RCC 7860 (cell line): ENCODE data around the gene C9orf72.
"Not testable (repeated sequence)": the region's sequence is repeated elsewhere in the genome, so short reads cannot be mapped to it uniquely, and the experiment has no call there.

Source experiments
- DNase-seq: peaks from one replicate; pipeline ENCODE4 v3.0.0-alpha.2; 2015; ENCODE audit warnings: low spot score
- FAIRE-seq: peaks from 2 replicates; lab custom pipeline; 2012; peaks lifted over from hg19 to GRCh38; lab: Jason Lieb, UNC

C9orf72 gene, protein sequence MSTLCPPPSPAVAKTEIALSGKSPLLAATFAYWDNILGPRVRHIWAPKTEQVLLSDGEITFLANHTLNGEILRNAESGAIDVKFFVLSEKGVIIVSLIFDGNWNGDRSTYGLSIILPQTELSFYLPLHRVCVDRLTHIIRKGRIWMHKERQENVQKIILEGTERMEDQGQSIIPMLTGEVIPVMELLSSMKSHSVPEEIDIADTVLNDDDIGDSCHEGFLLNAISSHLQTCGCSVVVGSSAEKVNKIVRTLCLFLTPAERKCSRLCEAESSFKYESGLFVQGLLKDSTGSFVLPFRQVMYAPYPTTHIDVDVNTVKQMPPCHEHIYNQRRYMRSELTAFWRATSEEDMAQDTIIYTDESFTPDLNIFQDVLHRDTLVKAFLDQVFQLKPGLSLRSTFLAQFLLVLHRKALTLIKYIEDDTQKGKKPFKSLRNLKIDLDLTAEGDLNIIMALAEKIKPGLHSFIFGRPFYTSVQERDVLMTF

GRCh38 chr9:27572918-27573633 is at the start of gene C9orf72:
TSS of gene C9orf72 (minus strand) at chr9:27573481. CDS start at chr9:27567120, 6,361 bp downstream.
- DNase-seq = no peak

DNA sequence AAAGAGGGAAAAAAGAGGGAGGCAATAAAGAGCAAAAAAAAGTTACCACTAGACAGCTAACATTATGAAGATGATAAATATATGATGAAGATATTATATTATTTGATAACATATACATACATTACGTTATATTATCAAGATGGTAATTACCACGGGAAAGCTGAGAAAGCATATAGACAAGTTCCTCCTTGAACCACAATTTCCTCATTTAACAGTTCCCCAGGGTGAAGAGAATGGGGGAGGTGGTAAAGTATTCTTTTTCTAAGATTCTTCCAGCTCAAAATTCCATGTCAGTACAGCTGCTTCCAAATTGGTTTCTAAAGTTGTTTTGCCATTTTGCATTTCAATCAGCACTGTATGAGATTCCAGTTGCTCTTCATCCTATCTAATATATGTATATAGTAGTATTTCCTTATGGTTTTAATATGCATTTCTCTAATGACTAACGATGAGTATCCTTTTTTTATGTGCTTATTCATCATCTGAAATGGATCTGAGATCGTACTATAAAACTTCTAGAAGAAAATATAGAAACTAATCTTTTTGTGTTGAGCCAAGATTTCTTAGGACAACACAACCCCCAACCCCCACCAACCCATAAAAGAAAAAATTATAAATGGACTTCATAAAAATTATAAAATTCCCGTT is 49.5 kb upstream of the C9orf72 start:
- no peak for FAIRE-seq

More at GRCh38 chr9:27572918-27573633, at the start of gene C9orf72:
- no peak for FAIRE-seq

DNA sequence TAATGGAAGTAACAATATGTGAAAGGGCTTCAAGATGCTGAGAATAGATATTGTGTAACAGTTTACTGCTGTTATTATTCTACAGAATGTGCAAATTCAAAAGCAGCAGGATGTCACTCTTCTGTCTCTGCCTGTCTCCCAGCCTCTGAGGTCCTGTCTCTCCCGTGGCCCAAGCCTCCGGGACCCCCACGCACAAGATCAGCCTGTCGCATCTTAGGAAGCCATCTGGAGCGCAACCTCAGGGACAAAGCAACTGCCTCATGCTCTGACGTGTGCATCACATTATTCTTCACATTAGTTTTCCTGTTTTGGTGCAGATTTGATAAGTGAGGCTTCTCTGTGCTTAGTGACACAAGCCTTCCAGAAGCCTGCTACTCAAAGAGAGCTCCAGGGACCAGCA is 46.5 kb upstream of the C9orf72 start:
- DNase-seq (no peak), FAIRE-seq (no peak)

More for the DNA sequence above, 49.5 kb upstream of the C9orf72 start:
- no peak for DNase-seq

GRCh38 chr9:27618066-27618465 is 44.8 kb upstream of the C9orf72 start:
- FAIRE-seq = no peak

GRCh38 chr9:27614551-27614950 is 41.3 kb upstream of the C9orf72 start:
- no peak for FAIRE-seq
- no peak for DNase-seq

More at GRCh38 chr9:27618066-27618465, 44.8 kb upstream of the C9orf72 start:
- no peak for DNase-seq

DNA sequence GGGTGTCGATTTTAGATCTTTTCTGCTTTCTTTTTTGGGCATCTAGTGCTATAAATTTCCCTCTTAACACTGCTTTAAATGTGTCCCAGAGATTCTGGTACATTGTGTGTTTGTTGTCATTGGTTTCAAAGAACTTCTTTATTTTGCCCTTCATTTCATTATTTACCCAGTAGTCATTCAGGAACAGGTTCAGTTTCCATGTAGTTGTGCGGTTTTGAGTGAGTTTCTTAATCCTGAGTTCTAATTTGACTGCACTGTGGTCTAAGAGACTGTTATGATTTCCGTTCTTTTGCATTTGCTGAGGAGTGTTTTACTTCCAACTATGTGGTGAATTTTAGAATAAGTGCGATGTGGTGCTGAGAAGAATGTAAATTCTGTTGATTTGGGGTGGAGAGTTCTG is 38.8 kb upstream of the C9orf72 start:
- not testable (repeated sequence) for FAIRE-seq, DNase-seq

DNA sequence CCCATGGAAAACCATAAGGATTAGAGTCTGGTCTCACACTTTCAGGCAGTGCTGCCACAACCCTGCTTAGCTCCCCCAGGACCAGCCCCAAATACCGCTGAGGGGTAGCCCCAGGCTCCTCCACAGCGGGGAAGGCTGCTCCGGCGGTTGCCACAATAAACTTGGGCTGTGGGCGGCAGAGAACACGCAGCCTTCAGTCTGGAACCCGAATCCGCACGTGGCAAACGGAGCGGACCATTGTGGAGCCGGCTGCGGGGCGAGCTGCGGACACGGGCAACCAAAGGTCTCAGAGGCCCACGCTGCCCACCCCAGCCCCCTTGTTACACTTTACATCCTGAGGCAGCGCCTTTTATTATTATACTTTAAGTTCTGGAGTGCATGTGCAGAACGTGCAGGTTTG is 37.3 kb upstream of the C9orf72 start:
- no peak for FAIRE-seq
- no peak for DNase-seq

DNA sequence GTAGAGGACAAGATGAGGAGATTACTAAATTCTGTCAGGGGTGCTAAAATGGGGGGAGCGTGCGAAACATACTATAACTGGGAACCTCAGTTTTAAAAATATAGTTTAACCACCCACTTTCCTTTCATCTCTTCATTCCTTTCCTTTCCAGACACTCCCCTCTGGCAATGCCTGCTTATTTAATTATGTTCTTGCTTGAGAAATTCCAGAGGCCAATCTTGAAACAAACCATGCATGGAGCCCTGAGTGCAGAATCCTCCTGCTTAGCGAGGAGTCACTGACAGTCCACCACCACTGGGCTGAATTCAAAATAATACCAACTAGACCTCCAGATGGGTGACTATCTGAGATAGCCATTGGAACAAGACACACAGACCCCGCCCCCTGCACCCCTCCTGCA is 29.7 kb upstream of the C9orf72 start:
- FAIRE-seq = no peak
- no peak for DNase-seq

- DNase-seq (no peak), FAIRE-seq (no peak)
These were observed 29.0 kb upstream of the C9orf72 start for GRCh38 chr9:27602142-27602861.

GRCh38 chr9:27601396-27601795 is 28.1 kb upstream of the C9orf72 start:
- DNase-seq (no peak), FAIRE-seq (no peak)

GRCh38 chr9:27600256-27600655 is 27.0 kb upstream of the C9orf72 start:
- FAIRE-seq (no peak), DNase-seq (no peak)

DNA sequence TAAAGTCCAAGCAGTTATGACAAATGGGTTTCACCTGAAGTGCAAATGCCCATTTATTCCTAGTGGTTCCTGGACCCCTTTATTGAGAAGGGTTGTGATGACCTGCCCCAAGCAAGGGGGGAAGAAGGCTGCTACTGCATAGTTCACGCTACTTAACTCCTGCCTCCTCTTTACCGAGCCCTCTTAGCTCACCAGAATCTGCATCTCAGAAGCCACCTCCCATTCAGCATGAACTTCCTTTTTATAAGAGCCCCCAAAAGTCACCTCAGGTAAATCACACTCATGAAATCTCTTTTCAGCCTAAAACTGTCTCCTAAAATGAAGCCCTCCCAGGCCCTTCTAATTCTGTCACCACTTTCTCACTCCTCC is 26.6 kb upstream of the C9orf72 start:
- DNase-seq = no peak

GRCh38 chr9:27599102-27599869 is 26.0 kb upstream of the C9orf72 start:
- FAIRE-seq (no peak), DNase-seq (no peak)

More for the DNA sequence above, 26.6 kb upstream of the C9orf72 start:
- no peak for FAIRE-seq

GRCh38 chr9:27595733-27596132 is 22.5 kb upstream of the C9orf72 start:
- DNase-seq (no peak), FAIRE-seq (no peak)

DNA sequence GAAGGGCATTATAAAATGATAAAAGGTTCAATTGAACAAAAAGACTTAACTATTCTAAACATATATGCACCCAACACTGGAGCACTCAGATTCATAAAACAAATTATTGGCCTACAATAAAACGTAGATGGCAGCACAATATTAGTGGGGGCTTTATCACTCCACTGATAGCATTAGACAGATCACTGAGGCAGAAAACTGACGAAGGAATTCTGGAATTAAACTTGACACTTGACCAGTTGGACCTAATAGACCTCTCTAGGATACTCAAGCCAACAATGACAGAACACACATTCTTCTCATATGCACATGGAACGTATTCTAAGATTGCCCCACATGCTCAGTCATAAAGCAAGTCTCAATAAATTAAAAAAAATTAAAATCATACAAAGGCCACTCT is 18.4 kb upstream of the C9orf72 start:
- DNase-seq (no peak), FAIRE-seq (no peak)

GRCh38 chr9:27591093-27591492 is 17.8 kb upstream of the C9orf72 start:
- DNase-seq (no peak), FAIRE-seq (no peak)

GRCh38 chr9:27590651-27591050 is 17.4 kb upstream of the C9orf72 start:
- FAIRE-seq (no peak), DNase-seq (no peak)

DNA sequence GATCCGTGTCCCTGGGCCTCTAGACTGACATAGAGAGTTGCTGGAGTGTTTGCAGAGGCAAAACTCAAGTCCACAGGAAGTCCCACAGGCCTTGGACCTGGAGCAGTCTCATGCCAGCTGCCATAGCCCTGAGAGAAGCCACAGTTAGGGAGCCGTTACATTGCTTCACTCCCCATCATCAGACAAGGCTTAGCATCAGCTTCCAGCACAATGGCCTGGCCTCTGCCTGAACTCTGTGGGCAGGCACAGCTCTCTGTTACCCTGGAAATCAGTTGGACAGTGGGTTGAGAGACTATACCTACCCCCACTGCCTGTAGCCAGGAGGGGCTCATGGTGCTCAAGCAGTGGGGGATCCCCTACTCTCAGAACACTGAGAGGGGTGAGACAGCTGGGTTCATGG is 16.2 kb upstream of the C9orf72 start:
- DNase-seq (no peak), FAIRE-seq (no peak)

DNA sequence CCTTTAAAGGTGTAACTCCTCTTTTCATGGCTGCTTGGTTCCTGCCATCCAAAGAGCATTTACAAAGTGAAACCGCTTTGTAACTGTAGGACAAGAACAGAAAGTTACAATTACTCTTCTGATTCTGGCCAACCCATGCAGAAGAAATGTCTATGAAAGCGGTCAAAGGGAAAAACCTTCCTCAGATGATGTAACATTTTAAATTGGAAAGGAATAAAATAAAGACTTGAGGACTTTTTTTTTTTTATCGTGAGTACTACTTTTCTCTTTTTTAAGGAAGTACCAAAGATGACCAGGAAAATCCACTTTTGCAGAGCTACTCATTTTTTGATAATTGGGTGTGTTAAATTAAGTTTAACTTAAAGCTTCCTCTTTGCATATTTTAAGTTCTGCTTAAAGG is 13.0 kb upstream of the C9orf72 start:
- DNase-seq (no peak), FAIRE-seq (no peak)

DNA sequence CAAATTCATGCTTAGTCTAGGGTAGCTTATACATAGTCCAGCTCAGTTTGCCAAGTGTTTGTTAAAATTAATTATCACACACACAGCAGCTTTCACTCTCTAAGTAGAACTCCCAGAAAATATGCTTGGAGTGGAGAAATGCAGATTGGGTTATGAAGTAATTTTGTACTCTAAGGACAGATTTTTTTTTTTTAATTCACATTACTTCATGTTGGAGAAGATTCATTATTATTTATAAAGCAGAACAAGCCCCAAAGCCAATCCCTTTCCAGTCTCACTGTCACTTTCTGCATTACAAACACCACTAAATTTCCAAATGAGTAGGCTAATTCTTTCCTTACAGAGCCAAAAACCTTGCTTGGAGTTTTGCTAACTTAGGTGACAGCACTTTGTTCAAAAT is 11.7 kb upstream of the C9orf72 start:
- no peak for FAIRE-seq

More for the DNA sequence above, 11.7 kb upstream of the C9orf72 start:
- DNase-seq = no peak
